Hepatocyte (in vitro differentiated cells): ENCODE measurements around the gene SYNGR1.

Experiments
- EZH2 ChIP-seq: fragments of 200-600 bp; sonication (generic); IDR thresholded peaks from 2 replicates; pipeline ENCODE4 v1.6.1; 2016; ENCODE audit warnings: antibody characterized with exemption, mild to moderate bottlenecking, borderline replicate concordance
- EZH2phosphoT487 ChIP-seq: fragments of 200-600 bp; sonication (generic); IDR thresholded peaks from one replicate; pipeline ENCODE4 v1.6.1; 2018; ENCODE audit warnings: antibody characterized with exemption, mild to moderate bottlenecking, low read depth, moderate library complexity; ENCODE audit not compliant: unreplicated experiment, severe bottlenecking
- TF ChIP-seq, protein P1 (sequence below): fragments of 200-600 bp; sonication (generic); IDR thresholded peaks from 2 replicates; pipeline ENCODE4 v1.5.1; 2016; ENCODE audit warnings: antibody characterized with exemption, mild to moderate bottlenecking; ENCODE audit not compliant: poor library complexity

DNA sequence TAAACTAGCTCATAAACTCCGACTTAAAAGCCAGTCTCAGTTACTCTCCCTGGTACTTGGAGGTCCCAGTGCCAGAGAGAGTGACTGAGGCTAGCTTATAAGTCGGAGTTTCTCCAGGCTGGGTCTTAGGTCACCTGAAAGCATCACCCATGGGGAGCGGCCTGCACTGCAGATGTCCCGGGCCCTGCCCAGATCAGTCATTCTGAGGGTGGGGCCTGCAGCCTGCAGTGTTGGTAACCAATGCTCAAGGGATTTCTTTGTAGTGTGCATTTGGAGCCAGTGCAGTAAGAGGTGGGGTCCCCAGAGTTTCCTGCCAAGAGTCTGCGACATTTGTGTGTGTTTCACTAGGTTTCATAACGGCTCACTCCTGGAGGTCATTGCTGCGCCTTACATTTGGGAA, 64.6 kb downstream of the SYNGR1 start:
- TF ChIP-seq, protein P1, sequence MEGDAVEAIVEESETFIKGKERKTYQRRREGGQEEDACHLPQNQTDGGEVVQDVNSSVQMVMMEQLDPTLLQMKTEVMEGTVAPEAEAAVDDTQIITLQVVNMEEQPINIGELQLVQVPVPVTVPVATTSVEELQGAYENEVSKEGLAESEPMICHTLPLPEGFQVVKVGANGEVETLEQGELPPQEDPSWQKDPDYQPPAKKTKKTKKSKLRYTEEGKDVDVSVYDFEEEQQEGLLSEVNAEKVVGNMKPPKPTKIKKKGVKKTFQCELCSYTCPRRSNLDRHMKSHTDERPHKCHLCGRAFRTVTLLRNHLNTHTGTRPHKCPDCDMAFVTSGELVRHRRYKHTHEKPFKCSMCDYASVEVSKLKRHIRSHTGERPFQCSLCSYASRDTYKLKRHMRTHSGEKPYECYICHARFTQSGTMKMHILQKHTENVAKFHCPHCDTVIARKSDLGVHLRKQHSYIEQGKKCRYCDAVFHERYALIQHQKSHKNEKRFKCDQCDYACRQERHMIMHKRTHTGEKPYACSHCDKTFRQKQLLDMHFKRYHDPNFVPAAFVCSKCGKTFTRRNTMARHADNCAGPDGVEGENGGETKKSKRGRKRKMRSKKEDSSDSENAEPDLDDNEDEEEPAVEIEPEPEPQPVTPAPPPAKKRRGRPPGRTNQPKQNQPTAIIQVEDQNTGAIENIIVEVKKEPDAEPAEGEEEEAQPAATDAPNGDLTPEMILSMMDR: no peak
- TF ChIP-seq EZH2 (no peak), EZH2phosphoT487 (no peak)
